Iris pigment epithelial cell (primary cell): ENCODE data around the gene PTPRJ.
"Not testable (repeated sequence)": the region's sequence is repeated elsewhere in the genome, so short reads cannot be mapped to it uniquely, and the experiment has no call there.

Source experiments
- DNase-seq: peaks from one replicate; pipeline ENCODE4 v3.0.0-alpha.2; 2011; ENCODE audit warnings: low read depth

The PTPRJ gene

DNA sequence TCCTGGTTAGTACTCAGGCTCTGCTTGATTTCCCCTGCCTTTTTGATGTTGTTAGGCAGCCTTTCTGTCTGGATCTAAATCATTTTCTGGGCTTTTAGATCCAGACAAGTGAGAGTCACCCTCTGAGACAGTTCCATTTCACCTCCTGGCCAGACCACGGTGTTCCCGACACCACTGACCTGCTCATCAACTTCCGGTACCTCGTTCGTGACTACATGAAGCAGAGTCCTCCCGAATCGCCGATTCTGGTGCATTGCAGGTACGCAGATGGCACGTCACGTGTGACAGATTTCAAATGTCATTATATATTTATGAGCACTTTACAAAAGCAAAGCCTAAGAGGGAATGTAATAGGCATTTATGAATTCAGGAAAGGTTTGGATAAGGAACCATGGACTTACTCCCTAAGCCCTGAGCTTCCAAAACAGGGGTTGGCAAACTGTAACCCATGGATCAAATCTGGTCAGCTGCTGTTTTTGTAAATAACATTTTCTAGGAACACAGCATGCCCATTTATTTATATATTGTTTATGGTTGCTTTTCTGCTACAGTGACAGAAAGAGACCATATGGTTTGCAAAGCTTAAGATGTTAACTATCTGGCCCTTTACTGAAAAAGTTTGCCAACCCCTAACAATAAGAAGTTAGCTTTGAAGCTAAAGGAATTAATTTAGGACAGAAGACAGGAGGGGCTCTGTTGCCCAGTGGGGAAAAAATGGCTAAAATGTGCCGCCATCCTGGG lies 183.2 kb downstream of the PTPRJ start:
- DNase-seq, result no peak

DNA sequence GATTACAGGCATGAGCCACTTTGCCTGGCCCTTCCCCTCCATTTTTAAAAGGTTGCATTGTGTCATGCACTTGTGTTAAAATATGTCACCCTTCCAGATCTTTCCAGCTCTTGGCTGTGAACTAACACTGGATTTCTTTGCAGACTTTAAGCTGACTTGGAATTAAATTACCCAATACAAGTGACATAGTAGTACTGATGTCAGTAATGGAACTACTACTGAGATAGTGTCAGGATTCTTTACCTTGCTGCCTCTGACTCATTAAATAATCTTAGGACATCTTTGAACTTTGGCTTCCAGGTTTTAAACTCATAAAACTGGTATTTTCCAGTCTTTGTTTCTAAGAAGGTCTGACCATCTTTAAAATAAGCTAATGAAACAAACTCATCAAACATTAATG lies 184.5 kb downstream of the PTPRJ start:
- DNase-seq, result peak; percentile 45

DNA sequence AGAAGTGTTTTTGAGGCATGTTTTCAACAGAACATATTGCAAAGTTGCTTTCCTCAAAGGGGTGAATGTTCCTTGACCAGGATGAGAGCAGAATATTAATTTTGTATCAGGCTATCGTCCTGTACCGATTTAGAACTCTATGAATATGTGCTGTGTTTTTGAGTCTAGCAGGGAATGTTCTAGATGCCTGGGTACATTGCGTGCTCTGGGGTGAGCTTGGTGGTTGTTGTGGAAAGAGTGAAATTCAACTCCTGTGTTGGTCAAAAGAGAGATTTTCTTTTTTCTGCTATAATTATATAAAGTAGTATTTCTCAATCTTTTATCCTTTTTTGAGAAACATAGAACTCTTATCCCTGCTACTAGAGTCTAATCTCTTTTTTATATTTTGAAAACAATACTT lies 185.1 kb downstream of the PTPRJ start:
- peak; percentile 63 for DNase-seq

DNA sequence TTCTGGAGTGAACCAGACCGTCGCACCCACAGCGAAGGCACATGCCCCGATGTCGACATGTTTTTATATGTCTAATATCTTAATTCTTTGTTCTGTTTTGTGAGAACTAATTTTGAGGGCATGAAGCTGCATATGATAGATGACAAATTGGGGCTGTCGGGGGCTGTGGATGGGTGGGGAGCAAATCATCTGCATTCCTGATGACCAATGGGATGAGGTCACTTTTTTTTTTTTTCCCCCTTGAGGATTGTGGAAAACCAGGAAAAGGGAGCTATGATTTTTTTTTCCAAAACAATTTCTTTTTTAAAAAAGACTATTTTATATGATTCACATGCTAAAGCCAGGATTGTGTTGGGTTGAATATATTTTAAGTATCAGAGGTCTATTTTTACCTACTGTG lies 187.0 kb downstream of the PTPRJ start:
- DNase-seq, result no peak

DNA sequence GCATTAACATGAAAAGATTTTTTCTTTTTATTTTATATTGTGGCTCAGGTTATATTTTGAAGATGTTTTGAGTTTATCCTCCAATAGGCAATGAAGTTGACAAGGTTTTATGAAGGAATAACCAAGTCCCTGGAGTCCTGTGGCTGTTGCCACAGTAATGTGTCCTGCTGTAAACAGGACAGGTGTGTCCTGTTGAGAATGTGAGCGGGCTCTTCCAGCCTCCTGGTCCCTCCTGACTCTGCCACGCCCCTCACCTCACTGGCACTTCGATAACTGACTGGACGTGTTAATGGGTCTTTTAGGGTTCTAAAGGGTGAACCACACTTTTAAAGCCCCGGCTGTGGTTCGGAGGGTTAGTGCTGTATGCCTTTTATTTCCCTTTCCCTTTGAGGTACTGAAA lies 188.5 kb downstream of the PTPRJ start:
- DNase-seq, result no peak

DNA sequence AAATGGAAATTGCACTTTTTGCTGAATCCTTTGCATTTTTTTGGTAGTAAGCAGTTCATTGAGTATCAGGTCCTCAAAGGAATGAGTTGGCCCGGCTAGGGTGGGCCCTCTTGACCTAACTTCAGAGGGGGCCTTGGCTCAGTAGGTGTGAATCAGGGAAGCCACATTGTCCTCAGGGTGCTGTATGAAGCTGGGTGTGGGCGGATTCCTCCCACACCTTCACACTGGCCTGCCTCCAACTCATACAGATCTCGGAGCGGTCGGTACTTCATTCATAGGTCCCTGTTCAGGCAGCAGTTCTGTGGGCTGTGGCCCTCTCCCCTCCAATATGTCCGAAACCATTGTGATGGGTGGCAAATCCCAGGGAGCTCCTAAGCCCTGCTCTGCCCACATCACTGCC lies 188.9 kb downstream of the PTPRJ start:
- no peak for DNase-seq

DNA sequence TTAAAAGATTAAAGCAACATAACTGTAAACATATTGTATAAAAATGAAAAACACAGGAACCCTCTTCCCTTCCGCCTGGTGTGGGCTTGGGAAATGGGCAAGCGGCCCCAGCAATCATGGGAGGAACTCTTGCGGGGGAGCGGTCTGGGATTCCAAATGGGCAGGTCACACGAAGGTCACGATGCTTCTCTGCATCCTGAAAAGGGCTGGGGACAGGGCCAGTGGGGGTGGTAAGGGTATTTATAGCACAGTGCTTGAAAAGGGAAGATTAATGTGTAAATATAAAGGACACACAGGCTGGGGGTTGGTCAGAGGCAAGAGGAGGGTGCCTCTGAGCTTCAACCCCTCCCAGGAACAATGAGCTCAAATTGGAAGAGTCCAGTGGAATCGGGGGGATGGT lies 189.4 kb downstream of the PTPRJ start:
- no peak for DNase-seq

DNA sequence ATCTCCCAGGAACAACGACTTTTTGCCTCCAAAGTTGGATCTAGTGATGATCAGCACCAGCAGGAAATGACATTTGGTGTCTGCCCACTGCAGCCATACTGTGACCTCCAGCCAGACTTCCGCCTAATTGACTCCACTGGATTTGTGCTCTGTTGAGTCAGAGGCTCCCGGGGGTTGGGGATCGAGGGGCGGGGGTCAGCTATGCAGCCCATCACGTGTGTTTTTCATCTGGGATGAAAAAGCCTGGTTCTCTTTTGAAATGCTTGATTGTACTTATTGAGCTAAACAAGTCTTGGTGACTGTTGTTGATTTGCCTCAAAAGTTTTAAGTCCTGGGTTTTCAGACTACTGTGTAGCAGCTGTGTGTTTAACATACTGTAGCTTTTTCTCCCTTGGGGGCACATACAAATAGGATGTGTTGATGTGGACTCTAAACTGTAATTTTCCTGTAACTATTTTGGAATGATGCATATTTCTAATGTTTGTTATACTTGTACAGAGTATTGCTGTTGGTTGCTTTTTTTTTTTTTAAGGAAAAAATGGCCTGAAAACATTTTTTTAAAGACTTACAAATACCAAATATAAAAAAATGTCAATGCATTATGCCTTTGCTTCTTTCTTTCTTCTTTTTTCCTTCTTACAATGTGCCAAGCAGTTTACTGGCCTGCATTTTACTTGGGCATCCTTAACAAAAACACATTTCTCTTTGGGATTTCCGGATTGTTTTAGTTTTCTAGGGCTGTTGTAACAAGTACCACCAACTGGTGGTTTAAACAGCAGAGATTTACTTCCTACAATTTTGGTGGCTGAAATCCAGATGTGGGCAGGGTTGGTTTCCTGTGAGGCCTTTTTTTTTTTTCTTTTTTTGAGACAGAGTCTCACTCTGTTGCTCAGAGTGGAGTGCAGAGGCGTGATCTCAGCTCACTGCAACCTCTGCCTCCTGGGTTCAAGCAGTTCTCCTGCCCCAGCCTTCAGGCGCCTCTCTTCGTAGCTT lies 190.2 kb downstream of the PTPRJ start:
- DNase-seq, result peak; percentile 56

DNA sequence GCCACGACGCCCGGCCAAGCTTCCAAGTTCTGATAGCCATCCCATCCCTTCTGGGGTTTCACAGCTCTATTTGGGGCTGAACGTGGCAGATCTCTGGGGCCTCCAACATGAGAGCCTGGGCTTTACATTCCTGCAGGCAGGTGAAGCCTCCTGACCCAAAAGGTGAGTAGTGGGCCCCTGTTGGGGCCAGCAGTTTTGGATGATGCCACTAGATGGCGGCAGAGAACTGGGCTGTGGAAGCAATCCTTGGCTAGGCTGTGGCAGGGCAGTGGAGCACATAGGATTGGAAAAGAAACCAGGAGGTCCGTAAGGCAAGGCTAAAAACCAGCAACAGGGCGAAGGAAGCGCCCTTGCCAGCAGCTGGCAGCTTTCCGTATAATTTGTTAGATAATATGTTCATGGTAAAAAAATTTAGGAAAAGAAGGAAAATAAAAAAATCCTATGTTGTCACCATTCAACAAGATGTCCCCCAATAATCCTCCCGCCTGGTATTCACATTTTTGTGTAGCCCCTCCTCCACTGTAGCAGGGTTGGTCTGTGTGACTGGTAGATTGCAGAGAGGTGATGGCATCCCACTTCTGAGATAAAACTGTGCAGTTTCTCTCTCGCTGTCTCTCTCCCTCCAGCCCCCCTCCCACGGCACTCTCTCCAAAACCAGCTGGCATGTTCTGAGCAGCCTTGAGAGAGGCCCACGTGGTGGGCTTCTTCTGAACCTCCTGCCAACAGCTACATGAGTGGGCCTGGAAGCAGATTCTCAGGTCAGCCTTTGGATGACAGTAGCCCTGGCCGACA lies 192.7 kb downstream of the PTPRJ start:
- peak; percentile 46 for DNase-seq

DNA sequence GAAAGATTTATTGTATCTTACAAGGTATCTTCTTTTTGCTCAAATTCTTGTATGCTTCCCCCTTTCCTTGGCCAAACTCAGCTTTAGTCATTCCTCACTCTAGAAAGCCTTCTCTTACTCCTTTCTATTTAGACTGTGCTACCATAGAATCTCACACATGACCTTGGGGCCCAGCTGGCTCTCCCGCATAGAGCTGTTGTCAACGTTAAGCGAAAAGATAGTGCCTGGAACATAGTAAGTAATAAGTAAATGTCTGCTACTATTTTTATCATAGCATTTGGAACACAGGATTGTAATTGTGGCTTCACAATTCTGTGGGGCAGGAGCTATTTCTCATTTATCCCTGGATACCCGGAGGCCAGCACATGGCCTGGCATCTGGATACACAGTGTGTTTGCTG lies 197.3 kb downstream of the PTPRJ start:
- DNase-seq, result no peak

DNA sequence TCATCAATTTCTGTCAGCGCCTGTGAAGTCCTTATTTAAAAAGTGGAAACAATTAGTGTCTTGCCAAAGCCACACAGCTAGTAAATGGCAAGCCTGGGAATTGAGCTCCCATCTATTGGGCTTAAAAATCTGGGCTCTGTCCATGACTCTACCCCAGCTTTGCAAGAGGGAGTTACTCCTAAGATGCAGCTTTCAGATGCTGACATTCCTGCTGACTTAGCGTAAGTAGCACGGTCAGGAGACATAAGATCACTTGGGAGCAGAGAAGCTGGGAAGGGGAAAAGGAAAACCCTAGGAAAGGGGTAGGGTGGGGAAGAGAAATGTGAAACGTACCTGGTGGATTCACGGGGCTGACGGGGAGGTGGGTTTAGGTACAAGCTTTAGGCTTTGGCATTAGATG lies 200.3 kb downstream of the PTPRJ start:
- no peak for DNase-seq

DNA sequence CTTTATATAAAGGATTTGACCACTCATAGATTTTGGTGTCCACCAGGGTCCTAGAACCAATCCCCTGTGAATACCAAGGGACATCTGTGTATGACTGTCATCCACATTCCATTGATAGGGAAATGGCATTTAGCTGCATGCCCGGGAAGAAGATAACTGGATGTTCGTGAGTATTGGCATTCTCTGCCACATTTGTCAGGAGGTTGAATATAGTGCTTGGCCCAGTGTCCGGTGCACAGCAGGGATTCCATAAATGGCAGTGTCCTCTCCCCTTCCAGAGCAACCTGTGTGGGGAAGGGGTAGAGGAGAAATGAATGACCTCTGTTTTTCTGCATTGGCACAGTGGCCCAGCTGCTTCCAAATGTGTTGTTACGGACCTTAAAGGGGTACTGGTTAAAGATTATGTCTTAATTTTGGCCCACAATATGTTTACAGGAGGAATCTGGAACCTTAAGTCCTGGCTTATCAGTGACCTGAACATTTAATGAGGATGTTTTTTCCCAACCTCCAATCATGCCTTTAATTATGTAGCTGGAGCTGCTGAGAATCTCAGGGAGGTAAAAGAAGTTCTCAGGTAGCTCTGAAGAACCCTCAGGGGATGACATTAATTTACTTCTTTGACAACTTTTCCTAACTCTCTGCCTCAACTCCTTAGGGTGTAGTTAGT lies 202.6 kb downstream of the PTPRJ start:
- no peak for DNase-seq

DNA sequence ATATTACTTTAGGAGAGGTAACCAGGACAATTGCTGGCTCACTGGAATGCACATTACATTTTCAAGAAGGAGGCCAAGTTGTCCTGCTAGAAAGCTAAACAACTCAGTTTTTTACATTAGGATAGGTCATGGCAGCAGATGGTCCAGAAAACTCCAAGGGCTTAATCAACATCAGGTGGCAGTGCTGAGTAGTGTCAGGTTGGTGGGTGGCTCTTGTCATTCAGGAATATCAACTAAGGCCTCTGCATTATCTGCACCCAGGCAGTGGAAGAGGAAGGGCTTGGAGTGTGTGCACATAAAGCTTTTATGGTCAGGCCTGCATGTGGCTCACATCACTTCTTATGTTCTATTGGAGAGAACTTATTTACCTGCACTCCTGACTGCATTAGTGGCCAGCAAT lies 204.1 kb downstream of the PTPRJ start:
- no peak for DNase-seq

DNA sequence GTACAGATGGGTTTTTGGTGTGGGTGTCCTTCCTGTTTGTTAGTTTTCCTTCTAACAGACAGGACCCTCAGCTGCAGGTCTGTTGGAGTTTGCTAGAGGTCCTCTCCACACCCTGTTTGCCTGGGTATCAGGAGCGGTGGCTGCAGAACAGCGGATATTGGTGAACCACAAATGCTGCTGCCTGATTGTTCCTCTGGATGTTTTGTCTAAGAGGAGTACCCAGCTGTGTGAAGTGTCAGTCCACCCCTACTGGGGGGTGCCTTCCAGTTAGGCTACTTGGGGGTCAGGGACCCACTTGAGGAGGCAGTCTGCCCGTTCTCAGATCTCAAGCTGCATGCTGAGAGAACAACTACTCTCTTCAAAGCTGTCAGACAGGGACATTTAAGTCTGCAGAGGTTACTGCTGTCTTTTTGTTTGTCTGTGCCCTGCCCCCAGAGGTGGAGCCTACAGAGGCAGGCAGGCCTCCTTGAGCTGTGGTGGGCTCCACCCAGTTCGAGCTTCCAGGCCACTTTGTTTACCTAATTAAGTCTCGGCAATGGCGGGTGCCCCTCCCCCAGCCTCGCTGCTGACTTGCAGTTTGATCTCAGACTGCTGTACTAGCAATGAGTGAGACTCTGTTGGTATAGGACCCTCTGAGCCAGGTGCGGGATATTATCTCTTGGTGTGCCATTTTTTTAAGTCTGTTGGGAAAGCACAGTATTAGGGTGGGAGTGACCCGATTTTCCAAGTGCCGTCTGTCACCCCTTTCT lies 210.7 kb downstream of the PTPRJ start:
- DNase-seq, result not testable (repeated sequence)

DNA sequence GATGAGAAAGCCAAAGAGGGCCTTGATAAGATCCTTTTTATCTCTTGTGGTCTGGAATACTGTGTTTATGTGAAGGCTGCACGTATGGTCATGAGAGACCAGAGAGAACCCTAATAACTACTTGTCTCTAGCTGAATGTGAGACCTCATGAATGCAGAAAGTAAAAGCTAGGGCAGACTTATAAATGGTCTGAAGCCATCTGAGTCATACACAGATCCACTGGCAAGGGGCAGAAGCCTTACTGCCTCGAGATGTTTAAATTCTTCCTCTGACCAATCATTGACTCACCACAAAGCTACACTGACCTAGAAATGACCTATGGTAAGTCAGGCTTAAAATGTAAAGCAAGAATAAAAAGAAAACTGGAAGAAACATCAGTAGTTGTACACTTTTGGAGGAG lies 213.5 kb downstream of the PTPRJ start:
- DNase-seq, result peak; percentile 91

DNA sequence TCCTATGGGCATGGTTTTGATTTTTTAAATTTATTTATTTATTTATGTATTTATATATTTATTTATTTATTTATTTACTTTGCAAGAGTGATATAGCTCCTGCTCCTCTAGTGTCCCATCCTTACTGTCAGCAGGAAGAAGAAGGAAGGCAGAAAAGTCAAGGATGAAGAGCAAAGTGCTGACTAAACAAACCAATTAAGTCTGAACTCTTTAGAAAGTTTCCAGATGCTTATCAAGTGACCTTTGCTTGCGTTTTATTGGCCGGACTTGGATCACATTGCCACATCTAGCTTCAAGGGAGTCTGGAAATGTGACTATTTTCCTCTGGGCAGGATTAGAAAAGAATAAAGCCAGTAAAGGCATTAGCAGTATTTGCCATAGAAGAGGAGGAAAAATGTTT lies 227.5 kb downstream of the PTPRJ start:
- no peak for DNase-seq

DNA sequence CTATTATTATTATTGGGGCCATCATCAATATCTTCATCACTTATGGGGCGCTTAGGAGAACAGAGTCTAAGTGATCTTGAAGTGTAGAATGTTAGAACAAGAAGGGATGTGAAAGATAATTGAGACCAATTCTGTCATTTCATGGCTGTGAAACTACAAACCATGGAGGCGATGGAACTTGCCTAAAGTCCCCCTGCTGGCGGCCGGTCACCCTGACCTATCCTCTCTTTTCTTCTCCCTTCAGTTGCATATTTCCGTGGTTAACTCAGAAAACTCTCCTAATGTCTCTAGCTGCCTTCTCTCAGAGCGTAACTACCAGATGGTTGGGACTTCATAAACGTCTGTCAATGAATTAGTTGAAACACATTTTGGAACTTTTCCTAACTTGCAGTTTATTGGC lies 229.7 kb downstream of the PTPRJ start:
- peak; percentile 5 for DNase-seq

DNA sequence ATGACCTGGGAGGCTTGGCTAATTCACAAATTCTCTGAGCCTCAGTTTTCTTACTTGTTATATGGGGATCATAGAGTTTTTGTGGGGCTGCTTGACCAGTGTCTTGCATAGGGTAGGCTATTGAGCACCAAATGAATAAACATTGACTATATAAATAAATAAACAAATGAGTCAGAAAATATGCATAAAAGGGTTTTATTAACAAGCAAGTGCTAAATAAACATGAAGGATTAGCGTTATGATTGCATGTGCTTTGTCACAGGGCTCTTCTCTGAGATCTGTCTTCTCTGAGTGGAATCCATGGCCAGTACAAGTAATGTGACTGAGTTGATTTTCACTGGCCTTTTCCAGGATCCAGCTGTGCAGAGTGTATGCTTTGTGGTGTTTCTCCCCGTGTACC lies 236.2 kb downstream of the PTPRJ start, which contains the start of gene OR4B1:
TSS of gene OR4B1 (plus strand) at position 301 of the 400 bp plus-strand sequence. CDS start at position 301, 0 bp downstream.
- no peak for DNase-seq
